GM20000 (cell line): Measurements from ENCODE around the gene PTHLH.

Experiments
- DNase-seq: peaks from one replicate; pipeline ENCODE4 v3.0.0; 2012; ENCODE audit warnings: low spot score
- TF ChIP-seq, protein P1 (sequence below): IDR thresholded peaks from 2 replicates; pipeline ENCODE4 v1.5.1; 2012; ENCODE audit warnings: mild to moderate bottlenecking, control low read depth; ENCODE audit errors: extremely low read depth, missing control alignments

PTHLH gene

DNA sequence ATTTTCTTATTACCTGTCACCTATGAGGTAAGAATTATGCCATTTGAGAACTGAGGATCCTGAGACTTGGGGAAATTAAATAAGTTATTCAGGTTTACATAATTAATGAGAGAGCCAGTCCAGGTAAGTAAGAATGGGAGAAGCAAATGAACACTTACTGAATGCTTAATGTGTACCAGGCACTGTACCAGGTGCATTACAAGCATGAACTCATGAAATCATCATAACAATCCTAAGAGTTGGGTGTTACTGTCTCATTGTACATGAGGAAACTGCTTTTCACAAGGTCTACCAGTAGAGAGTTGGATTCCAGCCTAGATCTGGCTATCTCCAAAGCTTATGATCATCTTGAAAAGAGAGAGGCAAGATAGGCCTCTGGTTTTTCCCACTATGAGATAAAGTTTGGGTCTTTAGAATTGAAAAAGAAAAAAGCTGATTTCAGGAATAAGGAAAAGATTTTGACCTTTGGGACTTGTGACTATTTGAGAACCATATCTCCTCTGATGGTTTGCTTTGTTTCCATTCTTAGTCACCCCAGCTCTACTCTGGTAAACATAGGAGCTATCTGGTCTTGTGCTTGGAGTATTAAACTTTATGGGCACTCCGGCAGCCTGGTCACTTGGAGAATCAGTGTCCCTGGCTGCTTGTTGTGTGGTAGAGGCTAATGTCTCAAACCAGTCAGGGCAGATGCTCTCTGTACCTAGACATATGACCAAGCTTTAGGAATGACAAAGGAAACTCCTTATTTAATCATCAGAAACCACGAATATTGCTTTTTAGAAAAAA, 48.0 kb downstream of the PTHLH start:
- TF ChIP-seq, protein P1, sequence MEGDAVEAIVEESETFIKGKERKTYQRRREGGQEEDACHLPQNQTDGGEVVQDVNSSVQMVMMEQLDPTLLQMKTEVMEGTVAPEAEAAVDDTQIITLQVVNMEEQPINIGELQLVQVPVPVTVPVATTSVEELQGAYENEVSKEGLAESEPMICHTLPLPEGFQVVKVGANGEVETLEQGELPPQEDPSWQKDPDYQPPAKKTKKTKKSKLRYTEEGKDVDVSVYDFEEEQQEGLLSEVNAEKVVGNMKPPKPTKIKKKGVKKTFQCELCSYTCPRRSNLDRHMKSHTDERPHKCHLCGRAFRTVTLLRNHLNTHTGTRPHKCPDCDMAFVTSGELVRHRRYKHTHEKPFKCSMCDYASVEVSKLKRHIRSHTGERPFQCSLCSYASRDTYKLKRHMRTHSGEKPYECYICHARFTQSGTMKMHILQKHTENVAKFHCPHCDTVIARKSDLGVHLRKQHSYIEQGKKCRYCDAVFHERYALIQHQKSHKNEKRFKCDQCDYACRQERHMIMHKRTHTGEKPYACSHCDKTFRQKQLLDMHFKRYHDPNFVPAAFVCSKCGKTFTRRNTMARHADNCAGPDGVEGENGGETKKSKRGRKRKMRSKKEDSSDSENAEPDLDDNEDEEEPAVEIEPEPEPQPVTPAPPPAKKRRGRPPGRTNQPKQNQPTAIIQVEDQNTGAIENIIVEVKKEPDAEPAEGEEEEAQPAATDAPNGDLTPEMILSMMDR, result no peak
- no peak for DNase-seq

- no peak for DNase-seq
- TF ChIP-seq, protein P1, result no peak
Observed at GRCh38 chr12:27922531-27923139, 49.9 kb downstream of the PTHLH start.

DNA sequence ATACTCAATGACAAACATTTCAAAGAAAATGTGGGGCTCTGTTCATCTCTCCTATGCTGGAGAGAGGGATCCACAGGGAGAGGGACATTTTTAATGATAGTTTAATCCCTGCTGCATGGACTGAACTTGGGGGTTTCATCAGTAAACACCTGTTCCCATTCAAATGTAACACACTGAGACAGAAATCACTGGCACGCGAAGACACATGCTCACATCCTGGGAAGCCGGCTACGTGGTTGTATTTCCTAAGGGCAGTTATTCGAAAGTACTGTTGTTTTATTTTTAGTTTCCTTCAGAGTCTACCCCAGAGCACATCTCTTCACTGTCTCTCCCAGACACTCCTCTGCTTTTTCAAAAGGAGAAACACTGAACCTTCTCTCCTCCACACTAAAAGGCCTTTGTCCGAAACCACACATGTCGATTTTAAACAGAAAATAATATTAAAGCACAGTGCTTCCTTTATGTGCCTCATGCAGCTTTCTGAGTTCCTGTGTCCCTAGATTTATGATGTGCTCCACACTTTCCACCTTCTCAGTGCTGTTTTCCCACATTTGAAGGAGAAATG, 52.8 kb downstream of the PTHLH start:
- TF ChIP-seq, protein P1, result no peak
- no peak for DNase-seq

GRCh38 chr12:27915536-27915935, 57.0 kb downstream of the PTHLH start:
- TF ChIP-seq, protein P1, result no peak
- DNase-seq, result no peak

DNA sequence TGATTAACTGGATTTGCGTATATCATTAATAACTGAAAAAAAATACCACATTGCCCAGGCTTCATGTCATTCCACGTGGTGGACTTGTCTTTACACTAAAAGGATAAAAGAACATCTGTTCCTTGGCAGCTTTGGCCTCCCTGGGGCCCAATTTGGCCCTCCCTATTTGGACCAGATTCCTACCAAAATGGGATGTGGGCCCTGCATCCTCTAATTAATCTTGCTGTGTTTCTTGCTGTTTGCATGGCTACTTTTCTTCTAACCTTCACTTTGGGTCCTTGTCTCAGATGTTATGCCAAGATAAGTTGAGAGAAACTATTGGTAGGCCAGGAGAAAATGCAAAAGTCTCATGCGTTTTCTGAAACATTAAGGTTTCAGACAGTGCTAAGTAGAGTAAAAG, 57.5 kb downstream of the PTHLH start:
- DNase-seq, result no peak
- TF ChIP-seq, protein P1, result no peak

- TF ChIP-seq, protein P1, result no peak
- DNase-seq, result no peak
Observed at GRCh38 chr12:27913999-27914614, 58.4 kb downstream of the PTHLH start.

GRCh38 chr12:27911397-27911796, 61.1 kb downstream of the PTHLH start:
- no peak for DNase-seq
- TF ChIP-seq, protein P1, result no peak
